Ishikawa (cell line): ENCODE results near the gene SLC44A1.

Experiments used
- CEBPB ChIP-seq: IDR thresholded peaks from 2 replicates; pipeline ENCODE4 v1.6.1; 2012
- CREB1 ChIP-seq: IDR thresholded peaks from 2 replicates; pipeline ENCODE4 v1.6.1; 2012; ENCODE audit warnings: low read depth
- EGR1 ChIP-seq: IDR thresholded peaks from 2 replicates; pipeline ENCODE4 v1.6.1; 2012
- EP300 ChIP-seq: IDR thresholded peaks from 2 replicates; pipeline ENCODE4 v1.6.1; 2012; ENCODE audit warnings: borderline replicate concordance
- FOXM1 ChIP-seq: IDR thresholded peaks from 2 replicates; pipeline ENCODE4 v1.6.1; 2012; ENCODE audit warnings: low read depth, borderline replicate concordance
- MAX ChIP-seq: IDR thresholded peaks from 2 replicates; pipeline ENCODE4 v1.6.1; 2012
- NFIC ChIP-seq: IDR thresholded peaks from 2 replicates; pipeline ENCODE4 v1.6.1; 2012
- RAD21 ChIP-seq: IDR thresholded peaks from 2 replicates; pipeline ENCODE4 v1.6.1; 2012; ENCODE audit warnings: low read depth
- REST ChIP-seq: IDR thresholded peaks from 2 replicates; pipeline ENCODE4 v1.6.1; 2012; ENCODE audit warnings: low read depth, mild to moderate bottlenecking
- TAF1 ChIP-seq: IDR thresholded peaks from 2 replicates; pipeline ENCODE4 v1.6.1; 2012; ENCODE audit warnings: low read depth, mild to moderate bottlenecking
- TCF12 ChIP-seq: IDR thresholded peaks from 2 replicates; pipeline ENCODE4 v1.6.1; 2012; ENCODE audit warnings: low read depth
- TEAD4 ChIP-seq: IDR thresholded peaks from 2 replicates; pipeline ENCODE4 v1.6.1; 2012
- USF1 ChIP-seq: IDR thresholded peaks from 2 replicates; pipeline ENCODE4 v1.6.1; 2012
- YY1 ChIP-seq: IDR thresholded peaks from 2 replicates; pipeline ENCODE4 v1.6.1; 2012; ENCODE audit warnings: low read depth
- ZBTB7A ChIP-seq: IDR thresholded peaks from 2 replicates; pipeline ENCODE4 v1.6.1; 2012; ENCODE audit warnings: low read depth

Gene SLC44A1

GRCh38 chr9:105333811-105334210 is 89.4 kb downstream of the SLC44A1 start:
- TF ChIP-seq TAF1, result no peak
- TF ChIP-seq EGR1, result no peak
- no peak for TF ChIP-seq YY1
- TF ChIP-seq MAX, result no peak
- TF ChIP-seq USF1, result no peak
- no peak for TF ChIP-seq NFIC
- no peak for TF ChIP-seq EP300
- no peak for TF ChIP-seq REST
- TF ChIP-seq FOXM1, result no peak
- no peak for TF ChIP-seq CREB1

- TF ChIP-seq RAD21, result no peak
- no peak for TF ChIP-seq YY1
- TF ChIP-seq EGR1, result no peak
- no peak for TF ChIP-seq FOXM1
- TF ChIP-seq USF1, result no peak
- TF ChIP-seq REST, result no peak
These were observed 93.9 kb downstream of the SLC44A1 start for GRCh38 chr9:105338308-105338707.

GRCh38 chr9:105339849-105340248 is 95.4 kb downstream of the SLC44A1 start:
- TF ChIP-seq YY1, result no peak
- TF ChIP-seq FOXM1, result no peak
- TF ChIP-seq TEAD4, result no peak
- no peak for TF ChIP-seq EGR1
- TF ChIP-seq RAD21, result no peak
- TF ChIP-seq ZBTB7A, result no peak
- TF ChIP-seq TCF12, result no peak
- TF ChIP-seq CREB1, result no peak
- TF ChIP-seq TAF1, result no peak
- no peak for TF ChIP-seq MAX
- TF ChIP-seq NFIC, result no peak
- TF ChIP-seq CEBPB, result no peak
- TF ChIP-seq EP300, result no peak
- TF ChIP-seq USF1, result no peak

- TF ChIP-seq CEBPB, result no peak
These were observed 97.1 kb downstream of the SLC44A1 start for GRCh38 chr9:105341434-105342146.

- TF ChIP-seq NFIC, result no peak
- no peak for TF ChIP-seq TEAD4
- TF ChIP-seq EGR1, result no peak
These were observed 97.7 kb downstream of the SLC44A1 start for GRCh38 chr9:105342147-105342505.

GRCh38 chr9:105344283-105344682 is 99.8 kb downstream of the SLC44A1 start:
- no peak for TF ChIP-seq RAD21
- no peak for TF ChIP-seq EP300
- no peak for TF ChIP-seq CREB1
- TF ChIP-seq NFIC, result no peak
- no peak for TF ChIP-seq TEAD4
- no peak for TF ChIP-seq TAF1
- TF ChIP-seq YY1, result no peak
- TF ChIP-seq CEBPB, result no peak
- no peak for TF ChIP-seq MAX
- no peak for TF ChIP-seq TCF12
- no peak for TF ChIP-seq REST
- no peak for TF ChIP-seq USF1
- no peak for TF ChIP-seq EGR1
- no peak for TF ChIP-seq ZBTB7A
- TF ChIP-seq FOXM1, result no peak
